Thoracic aorta (tissue), 2 donors: ENCODE results near the gene LHX5. TPM values are rescaled to one million over a fixed set of nuclear protein-coding genes. Genes with fewer than 3 reads are reported as not detected.

Source experiments
- ATAC-seq: fragments of 150-250 bp; one replicate; pipeline ENCODE4 v1.8.0; 2017; ENCODE audit warnings: low read depth; ENCODE audit not compliant: insufficient number of reproducible peaks, low FRiP score
- DNase-seq: peaks from one replicate; pipeline ENCODE4 v3.0.0-alpha.2; 2020; ENCODE audit warnings: low spot score
- H3K27ac ChIP-seq, 2 donors: fragments of 200-600 bp; sonication (generic); 1 replicate in 1 of 2; 2 replicates in 1 of 2; pipeline ENCODE4 v1.5.1; 2016; ENCODE audit warnings: mild to moderate bottlenecking in 2 of 2, moderate library complexity in 2 of 2
- H3K27me3 ChIP-seq: fragments of 200-600 bp; sonication (generic); replicated peaks from 2 replicates; pipeline ENCODE4 v1.6.0; 2016; ENCODE audit warnings: mild to moderate bottlenecking; ENCODE audit not compliant: insufficient read depth
- H3K36me3 ChIP-seq: fragments of 200-600 bp; sonication (generic); one replicate; pipeline ENCODE4 v1.5.1; 2016
- H3K4me1 ChIP-seq, 2 donors: fragments of 200-600 bp; sonication (generic); 1 replicate in 1 of 2; 2 replicates in 1 of 2; pipeline versions ENCODE4 v1.5.1 to v1.6.0; 2016; ENCODE audit warnings: low read depth in 2 of 2, mild to moderate bottlenecking in 1 of 2; ENCODE audit not compliant: control insufficient read depth in 1 of 2
- H3K4me3 ChIP-seq: fragments of 200-600 bp; sonication (generic); 2 replicates; pipeline ENCODE4 v1.5.1; 2016; ENCODE audit warnings: mild to moderate bottlenecking
- H3K9me3 ChIP-seq: fragments of 200-600 bp; sonication (generic); 2 replicates; pipeline ENCODE4 v1.5.1; 2016
- CTCF ChIP-seq: fragments of 200-600 bp; sonication (generic); IDR thresholded peaks from one replicate; pipeline ENCODE4 v1.5.1; 2019; ENCODE audit warnings: antibody characterized with exemption
- total RNA-seq, 2 donors: library from RNA; depleted of rRNA; stranded (reverse); fragments of >200 nt; gene quantifications; one replicate each; pipeline versions ENCODE4 v1.1.0 to v1.2.3, GENCODE V29; 2016

The LHX5 gene
- total RNA-seq, 2 donors from 2014 or later, result not detected

- no peak overlapping the region for H3K27ac ChIP-seq
- no peaks in the 10 kb centered on the region for H3K27me3 ChIP-seq
- ATAC-seq, result no peak
- H3K4me1 ChIP-seq, result no peaks in the 10 kb centered on the region
- no peak for DNase-seq
- no peaks in the 10 kb centered on the region for H3K36me3 ChIP-seq
- H3K9me3 ChIP-seq, result no peaks in the 10 kb centered on the region
- TF ChIP-seq CTCF, result no peak
- H3K4me3 ChIP-seq, result no peak overlapping the region
Measured at GRCh38 chr12:113449839-113450238, 21.8 kb downstream of the LHX5 start.

- H3K27ac ChIP-seq, result no peak overlapping the region
- no peaks in the 10 kb centered on the region for H3K4me1 ChIP-seq
- DNase-seq (no peak), ATAC-seq (no peak)
- no peak for TF ChIP-seq CTCF
- H3K27me3 ChIP-seq, result no peaks in the 10 kb centered on the region
- no peaks in the 10 kb centered on the region for H3K36me3 ChIP-seq
- no peak overlapping the region for H3K4me3 ChIP-seq
- no peaks in the 10 kb centered on the region for H3K9me3 ChIP-seq
Measured at GRCh38 chr12:113449299-113449698, 22.4 kb downstream of the LHX5 start.

GRCh38 chr12:113448873-113449272, 22.8 kb downstream of the LHX5 start:
- no peak overlapping the region for H3K4me3 ChIP-seq
- no peaks in the 10 kb centered on the region for H3K9me3 ChIP-seq
- no peak for TF ChIP-seq CTCF
- no peak for DNase-seq
- no peak overlapping the region for H3K27ac ChIP-seq
- ATAC-seq, result no peak
- H3K4me1 ChIP-seq, result no peaks in the 10 kb centered on the region
- H3K27me3 ChIP-seq, result no peaks in the 10 kb centered on the region
- H3K36me3 ChIP-seq, result no peaks in the 10 kb centered on the region

- H3K36me3 ChIP-seq, result no peaks in the 10 kb centered on the region
- DNase-seq (no peak), ATAC-seq (no peak)
- no peak overlapping the region for H3K27ac ChIP-seq
- TF ChIP-seq CTCF, result no peak
- H3K9me3 ChIP-seq, result no peaks in the 10 kb centered on the region
- no peaks in the 10 kb centered on the region for H3K4me1 ChIP-seq
- no peak overlapping the region for H3K4me3 ChIP-seq
- no peaks in the 10 kb centered on the region for H3K27me3 ChIP-seq
Measured at GRCh38 chr12:113445544-113446171, 26.0 kb downstream of the LHX5 start.

GRCh38 chr12:113443030-113443539, 28.6 kb downstream of the LHX5 start:
- DNase-seq, result no peak
- H3K4me3 ChIP-seq, result no peak overlapping the region
- no peaks in the 10 kb centered on the region for H3K36me3 ChIP-seq
- H3K4me1 ChIP-seq, result no peaks in the 10 kb centered on the region
- ATAC-seq, result no peak
- no peak for TF ChIP-seq CTCF
- H3K27ac ChIP-seq, result no peak overlapping the region
- no peaks in the 10 kb centered on the region for H3K27me3 ChIP-seq
- no peaks in the 10 kb centered on the region for H3K9me3 ChIP-seq
